Ovary (tissue), 3 donors: Measurements from ENCODE around the gene CD48.

Experiments
- EP300 ChIP-seq: sonication (generic); formaldehyde crosslinking; IDR thresholded peaks from one replicate; pipeline ENCODE4 v1.6.1; 2017; ENCODE audit warnings: antibody characterized with exemption
- TF ChIP-seq, protein P1 (sequence below), 3 donors: fragments of 450-650 bp in 2 of 3; fragments of 200-600 bp in 1 of 3; IDR thresholded peaks; one replicate each; pipeline versions ENCODE4 v1.5.1 to v1.8.0; 2016 to 2022; ENCODE audit warnings: antibody characterized with exemption in 3 of 3, mild to moderate bottlenecking in 1 of 3
- donor health status: DM: no; HTN: no; CAD: no.

GRCh38 chr1:160750608-160751007, 39.0 kb upstream of the CD48 start:
- TF ChIP-seq, protein P1, sequence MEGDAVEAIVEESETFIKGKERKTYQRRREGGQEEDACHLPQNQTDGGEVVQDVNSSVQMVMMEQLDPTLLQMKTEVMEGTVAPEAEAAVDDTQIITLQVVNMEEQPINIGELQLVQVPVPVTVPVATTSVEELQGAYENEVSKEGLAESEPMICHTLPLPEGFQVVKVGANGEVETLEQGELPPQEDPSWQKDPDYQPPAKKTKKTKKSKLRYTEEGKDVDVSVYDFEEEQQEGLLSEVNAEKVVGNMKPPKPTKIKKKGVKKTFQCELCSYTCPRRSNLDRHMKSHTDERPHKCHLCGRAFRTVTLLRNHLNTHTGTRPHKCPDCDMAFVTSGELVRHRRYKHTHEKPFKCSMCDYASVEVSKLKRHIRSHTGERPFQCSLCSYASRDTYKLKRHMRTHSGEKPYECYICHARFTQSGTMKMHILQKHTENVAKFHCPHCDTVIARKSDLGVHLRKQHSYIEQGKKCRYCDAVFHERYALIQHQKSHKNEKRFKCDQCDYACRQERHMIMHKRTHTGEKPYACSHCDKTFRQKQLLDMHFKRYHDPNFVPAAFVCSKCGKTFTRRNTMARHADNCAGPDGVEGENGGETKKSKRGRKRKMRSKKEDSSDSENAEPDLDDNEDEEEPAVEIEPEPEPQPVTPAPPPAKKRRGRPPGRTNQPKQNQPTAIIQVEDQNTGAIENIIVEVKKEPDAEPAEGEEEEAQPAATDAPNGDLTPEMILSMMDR (IDR thresholded peaks at IDR 0.05) = no peak
- no peak for TF ChIP-seq EP300
